ENCODE measurements around the gene PXDN. TPM values are rescaled to one million over a fixed set of nuclear protein-coding genes. Genes with fewer than 3 reads are reported as not detected.

Gene PXDN
- total and polyA plus RNA-seq, 7 donors = 4.1 to 15.4 (median 9.4) TPM

DNA sequence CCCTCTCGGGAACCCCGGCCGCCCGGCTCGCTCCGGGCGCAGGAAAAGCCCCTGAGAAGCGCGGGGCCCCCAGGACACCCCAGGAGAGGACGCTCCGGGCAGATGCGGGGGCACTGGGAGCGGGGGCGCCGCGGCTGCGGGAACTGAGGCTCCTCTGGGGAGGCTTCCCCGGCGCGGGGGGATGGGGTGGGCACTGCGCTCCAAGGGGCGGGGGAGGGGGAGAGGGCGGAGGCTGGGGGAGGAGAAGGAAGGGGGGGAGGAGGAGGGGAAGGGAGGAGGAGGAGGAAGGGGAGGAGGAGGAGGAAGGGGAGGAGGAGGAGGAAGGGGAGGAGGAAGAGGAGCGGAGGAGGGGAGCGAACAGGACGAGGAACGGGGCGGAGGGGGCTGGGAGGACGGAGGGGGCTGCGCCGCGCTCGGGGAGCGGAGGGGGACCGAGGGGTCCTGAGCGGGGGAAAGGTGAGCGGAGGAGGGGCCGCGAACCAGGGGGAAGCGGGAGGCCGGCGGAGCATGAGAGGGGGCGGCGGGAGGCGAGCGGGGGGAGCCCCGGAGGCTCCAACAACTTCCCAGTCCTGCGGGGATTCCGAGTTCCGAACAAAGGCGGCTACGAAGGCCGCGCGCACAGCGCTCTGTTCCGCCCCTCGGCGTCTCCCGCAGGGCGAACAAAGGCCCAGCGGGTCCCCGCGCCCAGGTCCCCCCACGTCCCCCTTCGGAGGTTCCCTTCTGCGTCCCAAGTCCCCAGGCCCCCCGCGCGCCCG lies 742 bp downstream of the PXDN start:
- TF ChIP-seq, protein P1, sequence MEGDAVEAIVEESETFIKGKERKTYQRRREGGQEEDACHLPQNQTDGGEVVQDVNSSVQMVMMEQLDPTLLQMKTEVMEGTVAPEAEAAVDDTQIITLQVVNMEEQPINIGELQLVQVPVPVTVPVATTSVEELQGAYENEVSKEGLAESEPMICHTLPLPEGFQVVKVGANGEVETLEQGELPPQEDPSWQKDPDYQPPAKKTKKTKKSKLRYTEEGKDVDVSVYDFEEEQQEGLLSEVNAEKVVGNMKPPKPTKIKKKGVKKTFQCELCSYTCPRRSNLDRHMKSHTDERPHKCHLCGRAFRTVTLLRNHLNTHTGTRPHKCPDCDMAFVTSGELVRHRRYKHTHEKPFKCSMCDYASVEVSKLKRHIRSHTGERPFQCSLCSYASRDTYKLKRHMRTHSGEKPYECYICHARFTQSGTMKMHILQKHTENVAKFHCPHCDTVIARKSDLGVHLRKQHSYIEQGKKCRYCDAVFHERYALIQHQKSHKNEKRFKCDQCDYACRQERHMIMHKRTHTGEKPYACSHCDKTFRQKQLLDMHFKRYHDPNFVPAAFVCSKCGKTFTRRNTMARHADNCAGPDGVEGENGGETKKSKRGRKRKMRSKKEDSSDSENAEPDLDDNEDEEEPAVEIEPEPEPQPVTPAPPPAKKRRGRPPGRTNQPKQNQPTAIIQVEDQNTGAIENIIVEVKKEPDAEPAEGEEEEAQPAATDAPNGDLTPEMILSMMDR (IDR thresholded peaks at IDR 0.05) = no peak
- Histone ChIP-seq H3K27me3 (ENCODE audit: insufficient read depth in 3 of 3, low read length in 2 of 3) (peaks cover 0 to 61% (median 6%) of the 10 kb centered on the region in 3 donors), H3K4me1 (peaks cover 12% of the 10 kb centered on the region), H3K27ac (peak overlapping the region; percentile 71), H3K36me3 (ENCODE audit: insufficient read depth in 1 of 2, low read depth in 1 of 2) (no peaks in the 10 kb centered on the region), H3K9me3 (no peaks in the 10 kb centered on the region), H3K4me3 (peak overlapping the region; percentile 69)
- intact Hi-C loops (cut with DNase I) = loop anchor here in 1 of 2 donors (5.0 kb wide), 2 partner anchors 136 to 151 kb away; no protein-coding TSS in a partner anchor
- ATAC-seq (peak; percentile 10 to 39 (median 32)), DNase-seq (peak in 1 of 2 donors; percentile 44)
- 1% methylated on average over 31 to 67 of the region's 71 CpGs for WGBS, 3 donors

DNA sequence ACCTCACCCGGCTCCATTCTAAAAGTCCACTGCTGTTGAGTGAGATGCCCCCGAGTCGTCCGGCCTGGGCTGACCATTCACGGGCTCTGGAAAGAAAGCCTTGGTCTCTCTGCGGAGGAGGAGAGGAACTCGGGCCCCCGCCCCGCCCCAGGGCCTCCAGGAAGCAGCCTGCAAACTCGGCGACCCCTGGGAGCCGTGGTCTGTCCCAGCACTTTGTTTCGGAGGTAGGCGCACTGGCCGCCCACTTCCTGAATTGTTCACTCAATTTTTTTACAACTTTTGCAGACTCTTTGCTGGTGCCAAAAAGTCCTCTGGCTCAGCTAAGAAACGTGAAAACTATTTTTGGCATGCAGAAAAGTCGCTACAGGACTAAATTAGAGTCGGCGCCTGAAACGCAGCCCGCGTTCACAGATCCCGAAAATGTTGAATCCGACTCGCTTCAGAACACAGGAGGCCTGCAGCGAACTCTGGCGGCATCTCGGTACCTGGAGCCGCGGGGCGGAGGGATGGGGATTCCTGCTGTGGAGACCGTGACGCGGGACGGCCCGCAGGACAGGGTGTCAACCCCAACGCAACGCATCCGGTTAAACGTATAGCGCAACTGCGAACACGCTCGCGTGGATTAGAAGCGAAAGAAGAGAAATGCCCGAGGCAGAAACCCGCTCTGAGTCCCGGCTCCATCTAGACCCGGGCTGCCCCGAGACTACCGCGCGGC lies 1.5 kb downstream of the PXDN start:
- Histone ChIP-seq H3K4me1 (peaks cover 12% of the 10 kb centered on the region), H3K4me3 (peak overlapping the region; percentile 69), H3K27ac (peak overlapping the region; percentile 71), H3K36me3 (ENCODE audit: insufficient read depth in 1 of 2, low read depth in 1 of 2) (no peaks in the 10 kb centered on the region), H3K9me3 (no peaks in the 10 kb centered on the region), H3K27me3 (ENCODE audit: insufficient read depth in 3 of 3, low read length in 2 of 3) (peaks cover 0 to 61% (median 6%) of the 10 kb centered on the region in 3 donors)
- 2 to 7% (median 3%) methylated on average over 52 to 54 of the region's 54 CpGs for WGBS, 3 donors
- TF ChIP-seq, protein P1 (IDR thresholded peaks at IDR 0.05) = peak; percentile 32
- ATAC-seq (peak; percentile 30 to 65 (median 41)), DNase-seq (peak; percentile 77 to 86)
- intact Hi-C loops (cut with DNase I) = loop anchor here in 1 of 2 donors (5.0 kb wide), 2 partner anchors 136 to 151 kb away; no protein-coding TSS in a partner anchor

DNA sequence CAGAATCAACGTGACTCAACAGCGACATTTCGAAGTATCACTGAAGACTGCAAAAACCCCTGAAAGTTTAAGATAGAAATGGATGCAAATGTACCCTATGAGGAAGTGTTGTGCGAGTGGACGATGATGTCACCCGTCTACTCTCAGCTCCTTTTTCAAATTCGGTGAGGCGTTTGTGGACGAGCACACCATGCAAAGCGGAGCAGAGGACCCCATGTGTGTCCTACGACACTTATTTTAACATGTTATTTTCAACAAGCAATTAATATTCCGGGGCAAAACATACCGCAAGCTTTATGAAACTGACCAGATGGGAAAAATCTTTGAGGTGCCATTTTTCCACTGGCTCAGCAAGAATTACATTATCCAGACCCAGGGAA lies 2.0 kb downstream of the PXDN start:
- WGBS, 3 donors = 42 to 64% (median 45%) methylated on average over 13 of the region's 13 CpGs
- Histone ChIP-seq H3K4me3 (peak overlapping the region; percentile 69), H3K4me1 (peaks cover 12% of the 10 kb centered on the region), H3K9me3 (no peaks in the 10 kb centered on the region), H3K27ac (peak overlapping the region; percentile 71), H3K36me3 (ENCODE audit: insufficient read depth in 1 of 2, low read depth in 1 of 2) (no peaks in the 10 kb centered on the region), H3K27me3 (ENCODE audit: insufficient read depth in 3 of 3, low read length in 2 of 3) (peaks cover 0 to 57% (median 6%) of the 10 kb centered on the region in 3 donors)
- intact Hi-C loops (cut with DNase I) = loop anchor here in 1 of 2 donors (5.0 kb wide), 2 partner anchors 135 to 150 kb away; no protein-coding TSS in a partner anchor
- no peak for ATAC-seq
- TF ChIP-seq, protein P1 (IDR thresholded peaks at IDR 0.05) = no peak
- no peak for DNase-seq

DNA sequence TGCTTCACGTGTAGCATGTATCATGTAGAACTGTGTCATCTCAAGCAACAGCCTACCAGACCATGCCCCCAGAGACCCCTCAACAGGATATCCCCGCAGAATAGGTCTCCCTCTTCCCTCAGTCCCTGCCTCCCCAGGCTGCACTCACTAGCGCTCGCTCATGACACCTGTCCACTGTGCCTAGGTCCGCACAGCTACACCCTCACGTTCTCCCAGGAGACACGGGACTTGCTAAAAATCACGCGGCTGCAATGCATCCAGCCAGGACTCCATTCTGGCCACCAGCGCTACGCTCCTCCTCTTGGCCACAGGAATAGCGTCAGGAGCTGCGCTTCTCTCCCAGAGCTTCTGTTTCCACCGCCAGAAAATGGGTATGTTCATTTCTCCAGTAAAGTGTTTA lies 2.5 kb downstream of the PXDN start:
- intact Hi-C loops (cut with DNase I) = loop anchor here in 1 of 2 donors (5.0 kb wide), 2 partner anchors 135 to 150 kb away; no protein-coding TSS in a partner anchor
- 53 to 78% (median 54%) methylated on average over 14 of the region's 14 CpGs for WGBS, 3 donors
- no peak for ATAC-seq
- Histone ChIP-seq H3K9me3 (no peaks in the 10 kb centered on the region), H3K36me3 (ENCODE audit: insufficient read depth in 1 of 2, low read depth in 1 of 2) (no peaks in the 10 kb centered on the region), H3K4me1 (peaks cover 12% of the 10 kb centered on the region), H3K27me3 (ENCODE audit: insufficient read depth in 3 of 3, low read length in 2 of 3) (peaks cover 0 to 54% (median 4%) of the 10 kb centered on the region in 3 donors), H3K27ac (no peak overlapping the region), H3K4me3 (peak overlapping the region; percentile 69)
- TF ChIP-seq, protein P1 (IDR thresholded peaks at IDR 0.05) = no peak
- DNase-seq = no peak
